GM18907 (cell line): ENCODE data around the gene ZNF385C.

ENCODE experiments used
- ATAC-seq: cut with Tn5 transposase; IDR thresholded peaks from one replicate; pipeline ENCODE4 v1.9.1; 2021; ENCODE audit warnings: mild to moderate bottlenecking, moderate library complexity; ENCODE audit not compliant: unreplicated experiment

ZNF385C gene

DNA sequence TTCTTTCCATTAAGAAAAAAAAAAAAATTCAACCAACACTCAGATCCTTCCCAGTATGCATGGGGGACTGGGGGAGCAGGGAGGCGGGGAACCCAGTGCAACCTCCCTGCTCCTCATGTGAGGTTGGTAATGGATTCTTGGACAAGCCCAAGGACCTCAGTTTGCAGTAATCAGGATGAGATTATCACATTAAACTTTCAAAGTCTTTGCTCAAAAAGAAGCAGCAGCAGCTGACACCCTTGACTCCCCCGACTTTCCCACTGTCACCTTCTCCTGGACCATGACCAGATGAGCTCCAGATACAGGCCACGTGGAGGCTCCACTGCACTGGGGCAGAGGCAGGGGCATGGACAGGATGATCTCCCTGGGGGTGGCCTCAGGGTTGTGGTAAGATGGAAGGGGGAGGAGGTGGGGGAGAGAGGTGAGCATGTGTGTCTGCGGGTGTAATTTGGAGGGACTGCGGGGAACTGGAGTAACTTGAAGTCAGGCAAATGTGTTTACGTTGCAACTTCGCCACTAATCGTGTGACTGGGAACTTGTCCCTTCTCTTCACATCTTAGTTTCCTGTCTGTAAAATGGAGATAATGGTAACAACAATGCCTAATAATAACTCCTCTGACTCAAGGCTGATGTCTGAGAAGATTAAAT lies 19.8 kb downstream of the ZNF385C start:
- ATAC-seq, result no peak

DNA sequence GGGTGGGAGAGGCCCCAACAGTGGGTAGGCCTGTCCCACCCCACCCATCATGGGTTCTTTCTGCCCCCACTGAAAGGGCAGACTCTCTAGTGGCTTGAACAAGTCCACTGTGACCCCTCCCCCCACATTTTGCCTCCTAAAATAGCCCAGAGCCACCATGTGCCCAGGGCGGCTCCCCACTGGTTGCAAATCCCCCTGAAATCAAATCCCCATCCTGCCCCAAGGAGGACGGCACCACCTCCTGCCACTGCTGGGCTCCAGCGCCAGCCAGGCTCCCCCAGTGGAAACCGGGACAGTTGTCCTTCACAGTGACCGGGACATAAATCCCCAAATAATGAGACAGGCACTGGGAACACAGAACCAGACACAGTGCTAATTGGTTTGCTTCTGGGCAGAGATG lies 20.5 kb downstream of the ZNF385C start:
- no peak for ATAC-seq

DNA sequence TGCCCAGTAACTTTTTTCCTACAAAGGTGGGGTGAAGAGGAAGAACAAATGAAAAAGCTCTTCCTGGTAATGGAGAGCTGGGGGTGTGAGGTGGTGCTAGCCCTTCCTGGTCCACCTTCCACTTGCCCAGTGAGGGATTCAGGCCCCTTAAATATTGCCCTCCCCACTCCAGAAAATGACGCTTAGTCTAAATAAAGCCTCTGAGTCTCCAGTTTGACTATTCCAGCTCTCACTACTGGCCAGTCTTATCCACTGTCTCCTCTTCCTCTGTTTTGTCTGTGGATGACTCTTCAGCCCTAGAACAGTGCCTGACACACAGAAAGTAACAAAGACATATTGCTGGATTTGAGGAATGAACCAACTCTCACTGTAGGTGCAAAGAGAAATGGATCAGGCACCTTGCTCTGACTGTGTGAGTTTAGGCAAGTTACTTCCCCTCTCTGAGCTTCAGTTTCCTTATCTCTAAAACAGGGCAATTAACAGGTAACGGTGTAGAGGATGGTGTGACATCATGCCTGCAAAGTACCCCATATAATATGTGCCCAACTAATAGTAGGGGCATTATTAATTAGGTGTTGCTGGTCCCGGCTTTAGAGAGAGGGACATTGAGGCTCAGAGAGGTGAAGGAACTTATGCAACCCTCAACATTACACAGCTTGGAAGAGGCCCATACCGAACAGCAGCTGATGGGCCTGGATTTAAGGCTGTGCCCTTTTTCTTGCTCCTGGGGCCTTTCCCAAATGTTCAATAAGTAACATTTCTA lies 21.3 kb downstream of the ZNF385C start:
- no peak for ATAC-seq

DNA sequence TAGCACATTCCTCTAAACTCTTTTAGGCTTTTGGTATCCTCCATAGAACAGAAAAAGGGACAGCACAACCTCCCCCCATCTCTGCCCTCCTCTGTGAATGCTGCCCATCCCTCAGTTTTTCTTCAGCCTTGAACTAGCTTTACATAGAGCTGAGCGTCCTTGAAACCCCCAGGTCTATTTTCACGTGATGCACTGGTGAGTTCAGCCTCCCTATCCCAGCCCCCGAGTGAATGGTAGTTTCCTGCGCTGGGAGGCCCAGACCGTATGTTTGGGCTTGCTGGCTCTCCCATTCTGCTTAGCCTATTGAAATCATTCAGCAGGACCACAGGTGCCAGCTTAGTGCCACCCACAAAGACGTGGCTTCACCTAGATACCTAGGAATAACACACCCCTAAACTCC lies 22.5 kb downstream of the ZNF385C start:
- no peak for ATAC-seq

DNA sequence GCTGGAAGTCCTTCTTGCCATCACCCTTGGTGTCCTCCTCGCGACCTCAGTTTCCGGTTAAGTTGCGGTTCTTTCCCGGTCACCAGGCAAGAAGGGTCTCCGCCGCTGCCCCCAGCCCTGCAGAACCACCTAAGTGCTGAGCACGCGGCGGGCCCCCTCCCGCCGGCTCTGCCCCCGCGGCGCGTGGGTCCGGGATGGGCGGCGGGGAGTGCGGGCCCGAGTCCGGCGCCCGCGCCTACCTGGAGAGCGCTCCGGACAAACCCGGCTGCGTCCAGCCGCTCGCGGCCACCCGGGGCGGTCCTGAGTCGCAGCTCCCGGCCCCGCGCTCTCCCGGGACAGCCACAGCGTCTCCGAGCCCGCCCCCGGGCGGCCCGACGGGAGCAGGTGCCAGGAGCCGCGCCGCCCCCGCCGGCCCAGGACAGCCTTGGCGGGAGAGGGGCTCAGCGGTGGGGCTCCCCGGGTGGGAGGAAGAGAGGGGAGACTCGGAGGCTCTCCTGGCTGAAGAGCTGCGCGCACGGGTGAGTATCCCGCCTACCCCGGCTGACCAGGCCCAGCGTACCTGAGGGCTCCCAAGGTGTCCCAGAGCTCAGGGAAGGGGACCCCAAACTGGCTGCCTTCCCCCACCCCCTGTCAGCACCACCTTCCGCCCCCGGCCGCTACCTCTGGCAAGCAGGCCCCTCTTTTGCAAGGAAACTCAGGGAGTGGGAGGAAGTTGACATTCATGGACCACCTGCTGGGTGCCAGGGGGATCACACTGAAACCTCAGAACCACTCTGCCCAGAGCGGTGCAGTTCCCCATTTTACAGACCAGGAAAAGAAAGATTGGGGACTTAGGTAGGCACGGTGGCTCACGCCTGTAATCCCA lies 25.7 kb downstream of the ZNF385C start:
- no peak for ATAC-seq

DNA sequence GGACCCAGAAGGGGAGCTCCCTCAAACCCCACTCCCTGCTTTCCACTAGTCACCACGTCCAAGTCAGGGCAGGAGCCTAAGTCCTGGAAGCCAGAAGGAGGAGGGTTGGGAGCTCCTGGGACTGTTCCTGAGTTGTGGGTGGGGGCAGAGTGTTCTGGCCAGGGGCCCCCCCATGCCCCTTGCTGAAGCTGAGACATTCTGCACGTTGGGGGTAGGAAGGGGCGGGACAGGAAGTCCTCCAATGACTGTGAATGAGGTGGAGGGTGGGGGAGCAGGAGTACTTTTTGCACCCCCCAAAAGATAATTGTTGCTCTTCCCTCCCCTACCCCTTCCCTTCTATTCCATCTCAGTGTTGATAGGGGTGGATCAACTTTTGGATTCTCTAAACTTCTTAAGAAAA lies 26.5 kb downstream of the ZNF385C start:
- ATAC-seq, result no peak

DNA sequence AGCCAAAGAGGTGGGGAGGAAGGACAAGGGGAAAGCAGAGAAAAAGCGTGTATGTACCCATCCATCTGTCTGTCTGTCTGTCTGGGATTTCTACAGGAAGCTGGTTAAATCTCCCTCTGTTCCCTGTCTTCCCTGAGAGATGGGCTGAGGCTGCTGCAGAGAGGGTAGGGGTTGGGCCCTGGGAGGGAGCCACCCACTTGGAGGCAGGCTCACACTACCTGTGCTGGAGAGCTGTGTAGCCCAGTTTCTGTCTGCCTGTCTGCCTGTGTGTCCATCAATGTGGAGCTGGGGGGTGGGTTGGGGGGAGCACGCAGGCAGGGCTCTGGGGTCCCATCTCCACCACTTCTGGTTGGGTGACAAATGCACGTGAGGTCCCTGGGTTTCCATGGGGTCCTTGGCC lies 29.3 kb downstream of the ZNF385C start:
- ATAC-seq, result no peak

DNA sequence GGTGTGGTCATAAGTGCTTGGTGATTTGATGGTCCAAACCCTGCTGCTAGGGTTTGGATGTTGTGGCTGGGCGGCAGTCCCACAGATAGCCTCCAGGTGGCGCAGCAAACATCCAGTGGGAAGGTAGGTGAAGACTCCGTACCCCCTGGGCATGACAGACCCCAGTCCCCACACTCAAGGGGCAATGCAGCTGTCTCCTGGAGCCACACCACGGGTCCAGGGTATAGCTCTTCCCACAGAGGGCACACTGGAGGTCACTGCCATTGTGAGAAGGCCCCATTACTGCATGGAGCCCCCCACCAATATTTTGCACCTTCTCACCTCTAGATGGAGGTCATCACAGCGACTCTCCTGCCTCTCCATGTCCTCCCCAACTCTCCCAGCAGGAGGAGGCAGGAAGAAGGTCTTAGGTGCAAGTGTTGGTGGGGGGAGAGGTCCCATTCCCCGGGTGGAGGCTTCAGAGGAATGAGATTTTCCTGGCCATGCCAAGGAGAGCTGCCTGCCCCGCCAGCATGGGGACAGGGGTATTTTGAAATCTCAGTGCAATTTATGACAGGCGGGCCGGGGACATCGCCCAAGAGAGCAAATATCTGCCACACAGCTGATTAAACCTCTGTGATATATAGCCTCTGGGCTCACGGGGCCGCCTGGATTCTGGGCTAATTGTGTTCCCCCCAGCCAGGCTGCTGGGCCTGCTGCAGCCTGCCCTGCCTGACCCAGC lies 30.7 kb downstream of the ZNF385C start:
- ATAC-seq, result no peak

DNA sequence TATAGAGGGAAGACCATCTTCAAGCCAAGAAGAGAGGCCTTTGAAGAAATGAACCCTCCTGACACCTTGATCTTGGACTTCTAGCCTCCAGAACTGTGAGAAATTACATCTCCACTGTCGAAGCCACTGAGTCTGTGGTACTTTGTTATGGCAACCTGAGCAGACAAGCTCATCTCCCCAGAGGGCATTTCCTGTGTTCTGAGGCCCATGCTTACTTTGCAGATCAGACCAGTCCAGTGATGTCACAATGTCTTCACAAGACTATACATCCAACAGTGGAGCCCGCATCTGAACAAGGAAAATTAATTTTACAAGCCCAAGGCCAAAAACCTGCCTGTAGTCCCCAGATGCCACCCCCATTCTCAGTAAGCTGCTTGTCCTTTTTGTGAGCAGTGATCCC lies 33.1 kb downstream of the ZNF385C start:
- no peak for ATAC-seq

DNA sequence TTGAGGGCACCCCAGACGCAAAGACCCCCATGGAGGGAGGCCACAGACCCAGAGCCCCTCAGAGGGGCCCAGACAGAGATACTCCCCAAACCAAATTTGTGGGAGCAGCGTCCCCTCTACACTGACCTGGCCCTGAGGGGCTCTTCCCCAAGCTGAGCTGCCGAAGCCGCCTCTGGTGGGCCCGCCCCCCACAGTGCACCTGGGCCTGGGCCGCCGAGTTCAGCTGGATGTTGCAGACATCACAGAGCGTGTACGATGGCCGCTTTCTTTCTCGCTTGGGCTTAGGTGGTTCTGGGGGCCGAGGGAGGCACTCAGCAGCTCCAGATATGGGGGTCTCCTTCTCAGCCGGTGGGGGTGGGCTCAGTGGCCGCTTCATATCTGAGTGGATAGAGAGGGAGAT lies 35.6 kb downstream of the ZNF385C start:
- ATAC-seq, result no peak

DNA sequence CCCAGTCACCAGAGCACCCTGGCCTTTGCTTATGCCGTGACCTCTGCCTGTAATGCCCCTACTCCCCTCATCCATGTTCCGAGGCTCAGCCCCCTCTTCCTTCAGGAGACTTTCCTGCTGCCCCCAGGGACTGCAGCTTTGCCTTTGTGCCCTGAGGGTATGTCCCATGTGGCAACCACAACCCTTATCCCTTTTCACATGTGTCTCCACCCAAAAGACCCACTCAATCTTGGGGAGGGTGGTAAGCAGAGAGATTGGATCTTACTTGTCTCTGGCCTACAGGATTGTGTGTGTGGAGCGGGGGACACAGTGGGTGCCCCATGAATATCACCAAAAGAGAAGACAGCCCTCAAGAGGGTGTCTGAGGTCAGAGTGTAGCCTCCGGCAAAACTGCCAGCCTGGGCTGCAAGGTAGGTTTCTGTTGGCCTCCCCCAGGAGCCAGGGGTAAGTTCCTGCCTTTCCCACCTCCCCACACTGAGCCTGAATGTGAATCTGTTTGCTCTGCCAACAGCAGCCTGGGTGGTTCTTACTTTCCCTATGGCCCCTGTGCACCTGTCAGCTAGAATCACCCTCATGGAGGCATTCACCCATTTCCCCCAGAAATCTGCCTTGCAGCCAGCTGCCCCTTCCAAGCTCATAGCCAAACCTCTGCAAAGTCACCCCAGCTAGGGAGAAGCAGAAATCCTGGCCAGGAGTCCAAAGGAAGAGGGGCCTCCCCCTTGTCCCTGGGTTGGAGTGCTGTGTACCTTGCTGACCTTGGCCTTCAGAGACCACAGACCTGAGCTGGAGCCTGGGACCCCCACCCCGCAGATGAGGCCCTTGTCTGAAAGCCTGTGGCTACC lies 36.4 kb downstream of the ZNF385C start:
- no peak for ATAC-seq

DNA sequence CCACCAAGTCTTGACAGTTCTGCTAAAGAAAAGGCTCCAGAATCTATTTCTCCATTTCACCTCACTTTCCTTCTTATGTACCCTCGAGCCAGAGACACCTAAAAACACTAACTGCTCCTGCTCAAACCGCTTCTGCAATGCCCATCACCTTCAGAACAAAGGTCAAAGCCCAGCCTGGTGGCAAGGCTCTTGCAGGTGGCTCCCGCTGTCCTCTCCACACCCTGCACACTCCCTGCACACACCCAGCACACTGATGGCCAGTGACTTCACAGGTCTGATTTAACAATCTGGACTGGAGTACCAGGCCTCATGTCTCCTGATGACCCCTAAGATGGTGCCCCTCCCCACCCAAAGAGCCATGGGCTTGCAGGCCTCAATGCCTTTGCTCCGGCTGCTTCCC lies 38.0 kb downstream of the ZNF385C start:
- no peak for ATAC-seq

DNA sequence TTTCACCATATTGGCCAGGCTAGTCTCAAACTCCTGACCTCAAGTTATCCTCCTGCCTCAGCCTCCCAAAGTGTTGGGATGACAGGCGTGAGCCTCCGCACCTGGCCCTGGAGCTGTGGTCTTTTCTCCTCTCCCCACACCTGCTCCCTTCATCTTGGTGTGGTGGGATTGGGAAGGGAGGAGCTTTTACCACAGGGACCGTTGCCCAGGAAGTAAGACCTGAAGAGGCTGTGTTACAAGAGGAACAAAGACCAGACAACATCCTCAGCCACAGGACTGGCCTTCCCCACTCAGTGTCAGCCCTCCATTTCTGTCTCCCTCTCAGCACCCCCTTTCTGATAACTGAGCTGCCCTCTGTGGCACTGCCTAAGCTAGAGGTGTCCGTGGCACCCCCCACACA lies 38.5 kb downstream of the ZNF385C start:
- ATAC-seq, result no peak

DNA sequence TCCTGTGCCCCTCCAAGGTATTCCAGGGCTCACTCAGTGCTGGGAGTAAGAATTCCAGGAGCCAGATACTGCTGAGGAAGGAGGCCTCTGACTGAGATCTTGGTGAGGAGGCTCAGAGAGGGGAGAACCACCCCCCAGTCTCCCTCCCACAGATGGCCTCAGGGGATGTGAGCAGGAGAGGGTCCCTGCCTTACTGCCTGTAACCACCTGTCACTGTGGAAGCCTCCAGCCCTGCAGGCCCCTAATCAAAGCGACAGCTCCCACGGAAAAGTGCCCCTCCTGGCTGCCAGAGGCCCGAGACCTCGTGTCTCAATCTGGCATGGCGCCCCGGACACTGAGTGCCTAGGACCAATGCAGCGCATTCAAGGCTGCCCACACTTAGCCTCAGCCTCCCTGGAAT lies 40.2 kb downstream of the ZNF385C start:
- no peak for ATAC-seq

DNA sequence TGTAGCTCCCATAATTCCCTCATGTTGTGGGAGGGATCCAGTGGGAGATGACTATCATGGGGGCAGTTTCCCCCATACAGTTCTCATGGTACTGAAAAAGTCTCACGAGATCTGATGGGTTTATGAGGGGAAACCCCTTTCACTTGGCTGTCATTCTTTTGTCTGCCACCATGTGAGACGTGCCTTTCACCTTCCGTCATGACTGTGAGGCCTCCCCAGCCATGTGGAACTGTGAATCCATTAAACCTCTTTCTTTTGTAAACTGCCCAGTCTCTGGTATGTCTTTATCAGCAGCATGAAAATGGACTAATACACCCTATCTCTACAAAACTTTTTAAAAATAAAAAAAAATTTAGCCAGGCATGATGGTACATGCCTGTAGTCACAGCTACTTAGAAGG lies 41.6 kb downstream of the ZNF385C start:
- no peak for ATAC-seq

DNA sequence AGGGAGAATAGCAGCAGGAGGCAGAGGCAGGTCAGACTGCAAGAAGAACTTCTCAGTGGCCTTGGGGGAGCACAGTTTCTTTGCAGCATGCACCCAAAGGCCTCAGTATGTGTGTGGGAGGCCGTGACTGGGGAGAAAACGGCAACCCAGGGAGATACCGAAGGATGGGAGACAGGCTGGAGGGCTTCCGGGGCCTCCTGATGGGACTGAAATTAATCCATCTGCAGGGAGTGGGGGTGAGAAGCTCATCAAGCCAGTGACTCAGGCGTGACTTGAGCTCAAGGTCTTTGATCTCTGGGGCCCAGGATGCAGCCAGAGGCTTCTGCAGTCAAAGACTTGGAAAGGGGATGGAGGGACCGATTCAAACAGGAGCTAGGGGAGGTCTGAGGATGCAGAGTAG lies 42.8 kb downstream of the ZNF385C start:
- ATAC-seq, result no peak

DNA sequence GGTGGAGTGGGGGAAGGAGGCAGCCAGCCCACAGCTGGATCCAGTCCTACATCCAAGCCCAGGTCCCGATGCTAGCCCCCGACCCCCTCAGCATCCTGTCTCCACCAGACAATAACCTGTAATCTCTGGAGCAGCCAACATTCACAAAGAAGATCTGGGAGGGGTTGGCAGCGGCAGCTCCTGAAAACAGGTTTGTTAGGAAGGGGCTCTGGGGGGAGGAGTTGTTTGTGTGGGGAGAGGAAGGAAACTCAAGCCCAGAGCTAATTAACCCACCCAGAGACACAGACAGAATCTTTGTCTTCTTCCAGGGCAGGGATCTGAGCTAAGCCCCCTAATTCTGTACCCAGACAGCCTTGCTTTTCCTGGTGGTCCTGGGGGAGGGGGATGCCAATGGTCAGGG lies 43.2 kb downstream of the ZNF385C start:
- no peak for ATAC-seq

DNA sequence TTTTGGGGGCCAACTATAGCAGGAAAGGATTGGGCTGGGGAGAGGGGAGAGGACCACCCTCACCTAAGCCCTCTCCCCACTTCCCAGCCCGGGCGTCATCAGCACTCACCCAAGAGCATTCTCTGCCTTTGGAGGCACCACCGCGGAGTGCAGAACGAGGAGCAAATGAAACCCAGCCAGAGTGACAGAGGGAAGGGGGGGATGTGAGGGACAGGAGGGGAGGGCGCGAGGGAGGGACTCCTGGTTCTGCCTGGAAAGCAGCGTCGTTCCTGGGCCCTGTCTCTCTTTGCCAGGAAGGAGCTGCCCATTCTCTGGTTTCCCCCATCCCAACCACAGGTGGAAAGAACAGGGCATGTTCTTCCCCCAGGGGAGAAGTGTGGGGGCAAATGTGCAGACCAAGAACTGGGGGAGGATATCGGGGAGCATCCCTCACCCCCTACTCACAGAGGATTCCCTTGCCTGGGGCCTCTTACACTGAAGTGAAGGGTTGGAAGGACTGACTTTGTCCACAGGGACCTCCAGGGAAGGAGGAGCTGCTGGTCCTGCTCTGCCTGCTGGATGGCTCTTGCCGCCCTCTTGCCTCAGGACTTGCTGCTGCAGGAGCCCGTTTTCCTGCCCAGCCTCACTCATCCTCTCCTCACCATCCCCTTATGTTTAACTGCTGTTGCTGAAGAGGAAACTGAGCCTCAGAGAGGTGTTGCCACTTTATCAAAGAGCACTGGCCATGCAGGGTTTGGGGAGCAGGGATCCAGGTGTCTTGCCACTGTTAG lies 44.4 kb downstream of the ZNF385C start:
- ATAC-seq, result no peak

DNA sequence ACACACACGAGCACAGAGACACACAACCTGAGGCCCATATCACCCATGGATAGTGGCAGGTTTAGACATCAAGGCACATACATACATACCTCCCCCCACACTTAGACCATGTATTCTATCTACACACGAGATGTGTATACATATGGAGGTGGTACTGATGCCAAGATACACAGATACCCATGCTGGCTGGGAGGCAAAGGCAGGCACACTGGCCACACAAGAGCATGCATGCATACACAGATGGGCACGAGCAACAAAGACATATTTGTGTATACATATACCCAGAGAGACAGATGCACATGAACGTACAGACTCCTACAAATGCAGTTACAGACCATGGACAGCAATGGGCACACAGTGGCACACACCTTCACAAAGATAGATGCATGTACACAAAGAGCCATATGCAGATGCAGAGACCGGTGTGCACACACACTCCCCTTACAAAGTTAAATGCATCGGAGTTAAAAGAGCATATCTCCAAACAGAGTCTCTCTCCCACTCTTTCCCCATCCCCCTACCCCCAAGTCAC lies 45.9 kb downstream of the ZNF385C start:
- no peak for ATAC-seq
